GM23248 (cell line): ENCODE data around the gene ZNF773. TPM values are rescaled to one million over a fixed set of nuclear protein-coding genes. Genes with fewer than 3 reads are reported as not detected.
"Not testable (repeated sequence)": the region's sequence is repeated elsewhere in the genome, so short reads cannot be mapped to it uniquely, and the experiment has no call there.

Source experiments
- DNase-seq: peaks from one replicate; pipeline ENCODE4 v3.0.0-alpha.2; 2015
- H2AFZ ChIP-seq: fragments of 200-600 bp; sonication (generic); 2 replicates; pipeline ENCODE4 v1.6.1; 2016; ENCODE audit warnings: antibody characterized with exemption
- H3F3A ChIP-seq: fragments of 200-600 bp; sonication (generic); 2 replicates; pipeline ENCODE4 v1.6.1; 2016; ENCODE audit warnings: mild to moderate bottlenecking, antibody characterized with exemption, mixed run types; ENCODE audit not compliant: insufficient read depth
- H3K27ac ChIP-seq: fragments of 200-600 bp; sonication (generic); 2 replicates; pipeline ENCODE4 v1.5.1; 2016; ENCODE audit warnings: mild to moderate bottlenecking
- H3K27me3 ChIP-seq: fragments of 200-600 bp; sonication (generic); replicated peaks from 2 replicates; pipeline ENCODE4 v1.6.1; 2016; ENCODE audit warnings: mild to moderate bottlenecking; ENCODE audit not compliant: insufficient read depth
- H3K36me3 ChIP-seq: fragments of 200-600 bp; sonication (generic); 2 replicates; pipeline ENCODE4 v1.6.1; 2016; ENCODE audit warnings: low read depth, mild to moderate bottlenecking
- H3K4me1 ChIP-seq: fragments of 200-600 bp; sonication (generic); 2 replicates; pipeline ENCODE4 v1.6.1; 2016; ENCODE audit warnings: mild to moderate bottlenecking; ENCODE audit not compliant: insufficient read depth
- H3K4me2 ChIP-seq: fragments of 200-600 bp; sonication (generic); one replicate; pipeline ENCODE4 v1.6.1; 2016; ENCODE audit warnings: mild to moderate bottlenecking; ENCODE audit not compliant: unreplicated experiment
- H3K4me3 ChIP-seq: fragments of 200-600 bp; sonication (generic); 2 replicates; pipeline ENCODE4 v1.5.1; 2016; ENCODE audit warnings: mild to moderate bottlenecking
- H3K79me2 ChIP-seq: fragments of 200-600 bp; sonication (generic); 2 replicates; pipeline ENCODE4 v1.6.1; 2016; ENCODE audit warnings: mild to moderate bottlenecking; ENCODE audit not compliant: insufficient read depth
- H3K9ac ChIP-seq: fragments of 200-600 bp; sonication (generic); 2 replicates; pipeline ENCODE4 v1.6.1; 2016; ENCODE audit warnings: mild to moderate bottlenecking
- H3K9me2 ChIP-seq: fragments of 200-600 bp; sonication (generic); 2 replicates; pipeline ENCODE4 v1.6.1; 2016; ENCODE audit warnings: mixed run types, mild to moderate bottlenecking, moderate library complexity; ENCODE audit not compliant: insufficient read depth
- H3K9me3 ChIP-seq: fragments of 200-600 bp; sonication (generic); one replicate; pipeline ENCODE4 v1.6.1; 2017; ENCODE audit warnings: low read depth
- H4K20me1 ChIP-seq: fragments of 200-600 bp; sonication (generic); 2 replicates; pipeline ENCODE4 v1.6.0; 2016; ENCODE audit not compliant: insufficient read depth
- EZH2 ChIP-seq: fragments of 200-600 bp; sonication (generic); IDR thresholded peaks from 2 replicates; pipeline ENCODE4 v1.6.1; 2018; ENCODE audit warnings: antibody characterized with exemption, mild to moderate bottlenecking; ENCODE audit not compliant: insufficient read depth, poor library complexity, severe bottlenecking
- EZH2phosphoT487 ChIP-seq: fragments of 200-600 bp; sonication (generic); IDR thresholded peaks from 2 replicates; pipeline ENCODE4 v1.6.1; 2018; ENCODE audit warnings: antibody characterized with exemption, moderate library complexity, mild to moderate bottlenecking, low read depth; ENCODE audit not compliant: insufficient read depth
- WGBS, 2 experiments: methylation state at CpG; one replicate each; pipeline ENCODE4 v1.1.6; 2015 to 2017; ENCODE audit warnings: low lambda C conversion rate in 2 of 2, low coverage in 1 of 2; ENCODE audit errors: missing lambda C conversion rate in 2 of 2; 5-methylcytosine and 5-hydroxymethylcytosine counted together
- in situ Hi-C: fragments of 300-500 bp; cut with MboI; formaldehyde crosslinking; loops from 2 replicates; pipeline ENCODE4 v1.15.0; 2020
- polyA plus RNA-seq: library from polyadenylated mRNA; unstranded; fragments of >200 nt; fragmentation: Nextera tagmentation; extraction: Ambion mirVana; gene quantifications from 2 replicates; pipeline ENCODE4 v1.2.1, GENCODE V29; 2016
- total RNA-seq: library from RNA; depleted of rRNA; stranded (reverse); fragments of >200 nt; shearing (Covaris generic); gene quantifications from 2 replicates; pipeline ENCODE4 v1.2.3, GENCODE V29; 2014

The ZNF773 gene
- total and polyA plus RNA-seq, 2 experiments from 2014 or later = 18.6 to 33.7 TPM

- Histone ChIP-seq H3K27me3 (no peaks in the 10 kb centered on the region), H3K9me3 (no peaks in the 10 kb centered on the region), H2AFZ (no peak overlapping the region), H3K9ac (no peak overlapping the region), H3K36me3 (peaks cover 54% of the 10 kb centered on the region), H4K20me1 (no peaks in the 10 kb centered on the region), H3F3A (peaks cover 14% of the 10 kb centered on the region), H3K4me2 (no peak overlapping the region), H3K27ac (no peak overlapping the region), H3K4me3 (no peak overlapping the region), H3K79me2 (peaks cover 35% of the 10 kb centered on the region), H3K4me1 (peaks cover 3% of the 10 kb centered on the region; the same call in 1 of the 2 replicates), H3K9me2 (no peaks in the 10 kb centered on the region)
- in situ Hi-C loops = no loop called here
- TF ChIP-seq EZH2 = no peak
- TF ChIP-seq EZH2phosphoT487 = no peak
- WGBS, 2 experiments = 95 to 98% methylated on average over 4 of the region's 4 CpGs
- no peak for DNase-seq
Observed at GRCh38 chr19:57506163-57506562, 6.4 kb downstream of the ZNF773 start.

- Histone ChIP-seq H3K36me3 (peaks cover 72% of the 10 kb centered on the region), H3K9me2 (no peaks in the 10 kb centered on the region), H3K4me1 (no peaks in the 10 kb centered on the region), H3K9ac (no peak overlapping the region), H3K27me3 (no peaks in the 10 kb centered on the region), H3K27ac (no peak overlapping the region), H3K9me3 (no peaks in the 10 kb centered on the region), H3F3A (peaks cover 17% of the 10 kb centered on the region), H4K20me1 (no peaks in the 10 kb centered on the region), H3K4me3 (no peak overlapping the region), H3K4me2 (no peak overlapping the region), H3K79me2 (no peaks in the 10 kb centered on the region), H2AFZ (no peak overlapping the region)
- TF ChIP-seq EZH2phosphoT487 (no peak), EZH2 (no peak)
- no peak for DNase-seq
- in situ Hi-C loops = no loop called here
Observed at GRCh38 chr19:57511484-57511883, 11.7 kb downstream of the ZNF773 start.

GRCh38 chr19:57512845-57513244, 13.1 kb downstream of the ZNF773 start:
- in situ Hi-C loops = no loop called here
- peaks cover 17% of the 10 kb centered on the region for H3F3A ChIP-seq
- H3K4me2 ChIP-seq = no peak overlapping the region
- H3K36me3 ChIP-seq = peaks cover 67% of the 10 kb centered on the region
- H3K9ac ChIP-seq = no peak overlapping the region
- H2AFZ ChIP-seq = no peak overlapping the region
- TF ChIP-seq EZH2 (no peak), EZH2phosphoT487 (no peak)
- H4K20me1 ChIP-seq = no peaks in the 10 kb centered on the region
- no peak overlapping the region for H3K27ac ChIP-seq
- no peaks in the 10 kb centered on the region for H3K9me3 ChIP-seq
- H3K27me3 ChIP-seq = no peaks in the 10 kb centered on the region
- no peak overlapping the region for H3K4me3 ChIP-seq
- no peaks in the 10 kb centered on the region for H3K79me2 ChIP-seq
- H3K4me1 ChIP-seq = no peaks in the 10 kb centered on the region
- no peaks in the 10 kb centered on the region for H3K9me2 ChIP-seq
- DNase-seq = peak; percentile 23
- WGBS, 2 experiments = 92 to 94% methylated on average over 6 of the region's 6 CpGs

- DNase-seq = no peak
- Histone ChIP-seq H3K36me3 (peaks cover 43% of the 10 kb centered on the region), H3K27me3 (no peaks in the 10 kb centered on the region), H2AFZ (no peak overlapping the region), H3K4me2 (no peak overlapping the region), H3K27ac (no peak overlapping the region), H3K9me2 (no peaks in the 10 kb centered on the region), H3K4me1 (no peaks in the 10 kb centered on the region), H3K79me2 (no peaks in the 10 kb centered on the region), H3K4me3 (no peak overlapping the region), H3K9ac (no peak overlapping the region), H3F3A (0 out of 2 replicates have a peak, but pooled peaks cover 3% of the 10 kb centered on the region), H3K9me3 (no peaks in the 10 kb centered on the region), H4K20me1 (no peaks in the 10 kb centered on the region)
- WGBS, 2 experiments = 83 to 86% methylated on average over 5 of the region's 5 CpGs
- no peak for TF ChIP-seq EZH2
- TF ChIP-seq EZH2phosphoT487 = no peak
- in situ Hi-C loops = no loop called here
Observed at GRCh38 chr19:57515255-57515654, 15.5 kb downstream of the ZNF773 start.

DNA sequence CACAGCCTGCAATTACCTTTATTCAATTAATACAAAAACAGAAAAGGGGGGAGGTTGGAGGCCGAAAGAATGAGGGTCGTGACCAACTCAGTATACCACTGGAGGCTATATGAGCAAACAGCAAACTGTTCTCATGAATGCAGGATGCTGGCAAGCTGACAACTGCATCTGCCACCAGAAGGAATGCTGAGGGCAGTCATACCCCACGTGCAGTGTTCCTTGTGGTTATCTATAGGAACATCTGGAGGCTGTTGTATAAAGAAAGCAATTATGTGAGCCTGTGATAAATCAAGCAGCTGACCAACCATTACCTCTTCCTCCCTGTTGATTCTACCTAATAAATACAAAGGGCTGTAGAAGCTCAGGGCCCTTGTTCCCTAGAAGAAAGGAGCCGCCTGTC, 18.3 kb downstream of the ZNF773 start:
- H3K36me3 ChIP-seq = peaks cover 27% of the 10 kb centered on the region
- H3K79me2 ChIP-seq, in situ Hi-C loops, H3K4me2 ChIP-seq, H3K9me3 ChIP-seq, H4K20me1 ChIP-seq, H3K27ac ChIP-seq, H3K9ac ChIP-seq, H3F3A ChIP-seq, H3K27me3 ChIP-seq, H3K4me1 ChIP-seq, DNase-seq, H3K4me3 ChIP-seq, H2AFZ ChIP-seq, H3K9me2 ChIP-seq: not testable (repeated sequence)
- WGBS, 2 experiments = 77 to 81% methylated on average over 4 of the region's 4 CpGs
